KMS-11 (cell line): ENCODE measurements around the gene KIZ.

Experiments used
- H2AFZ ChIP-seq: fragments of 200-600 bp; sonication (generic); 2 replicates; pipeline ENCODE4 v1.6.1; 2016; ENCODE audit warnings: antibody characterized with exemption, mixed run types, low read depth
- H3K27ac ChIP-seq: fragments of 200-600 bp; sonication (generic); 2 replicates; pipeline ENCODE4 v1.6.1; 2016; ENCODE audit warnings: mild to moderate bottlenecking, mixed run types
- H3K27me3 ChIP-seq: fragments of 200-600 bp; sonication (generic); 2 replicates; pipeline ENCODE4 v1.6.1; 2017; ENCODE audit warnings: mild to moderate bottlenecking, low read depth, mixed run types, moderate library complexity; ENCODE audit not compliant: insufficient read depth
- H3K36me3 ChIP-seq: fragments of 200-600 bp; sonication (generic); 2 replicates; pipeline ENCODE4 v1.6.1; 2017; ENCODE audit warnings: mild to moderate bottlenecking, mixed run types; ENCODE audit not compliant: insufficient read depth
- H3K4me1 ChIP-seq: fragments of 200-600 bp; sonication (generic); 2 replicates; pipeline ENCODE4 v1.6.1; 2016; ENCODE audit warnings: mild to moderate bottlenecking, low read depth, mixed run types; ENCODE audit not compliant: poor library complexity, severe bottlenecking
- H3K4me2 ChIP-seq: fragments of 200-600 bp; sonication (generic); 2 replicates; pipeline ENCODE4 v1.7.0; 2016; ENCODE audit warnings: mild to moderate bottlenecking, mixed run types
- H3K4me3 ChIP-seq: fragments of 200-600 bp; sonication (generic); IDR thresholded peaks from 2 replicates; pipeline ENCODE4 v1.6.1; 2017; ENCODE audit warnings: low read depth, low read length, mixed read lengths; ENCODE audit not compliant: insufficient read depth
- H3K79me2 ChIP-seq: fragments of 200-600 bp; sonication (generic); 2 replicates; pipeline ENCODE4 v1.6.1; 2016; ENCODE audit warnings: low read depth, mixed run types; ENCODE audit not compliant: insufficient read depth
- H3K9ac ChIP-seq: fragments of 200-600 bp; sonication (generic); 2 replicates; pipeline ENCODE4 v1.6.1; 2016; ENCODE audit warnings: mild to moderate bottlenecking, mixed run types
- H4K20me1 ChIP-seq: fragments of 200-600 bp; sonication (generic); 2 replicates; pipeline ENCODE4 v1.6.1; 2016; ENCODE audit warnings: mild to moderate bottlenecking, mixed run types; ENCODE audit not compliant: insufficient read depth
- TF ChIP-seq, protein P1 (sequence below): fragments of 200-600 bp; sonication (generic); conservative IDR thresholded peaks from 2 replicates; pipeline ENCODE4 v1.6.1; 2017; ENCODE audit warnings: low read depth, mild to moderate bottlenecking, antibody characterized with exemption, low read length, moderate library complexity, mixed read lengths

The KIZ gene

DNA sequence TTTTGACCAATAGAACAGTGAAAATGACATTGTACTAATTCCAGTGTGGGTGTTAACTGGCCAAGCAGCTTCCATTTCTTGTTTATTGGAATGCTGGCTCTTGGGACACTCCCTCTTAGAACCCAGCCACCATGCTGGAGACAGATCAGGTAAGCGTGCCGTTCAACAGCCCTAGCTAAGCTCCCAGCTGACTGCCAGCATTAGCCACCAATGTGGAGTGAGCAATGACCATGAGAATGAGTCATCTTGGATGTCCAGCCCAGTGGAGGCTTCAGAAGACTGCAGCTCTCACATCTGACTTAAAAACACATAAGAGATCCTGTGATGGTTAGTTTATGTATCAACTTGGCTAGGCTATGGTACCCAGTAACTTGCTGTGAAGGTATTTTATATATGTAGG lies 16.7 kb upstream of the KIZ start:
- H4K20me1 ChIP-seq, result no peaks in the 10 kb centered on the region
- H3K79me2 ChIP-seq, result no peaks in the 10 kb centered on the region
- TF ChIP-seq, protein P1, sequence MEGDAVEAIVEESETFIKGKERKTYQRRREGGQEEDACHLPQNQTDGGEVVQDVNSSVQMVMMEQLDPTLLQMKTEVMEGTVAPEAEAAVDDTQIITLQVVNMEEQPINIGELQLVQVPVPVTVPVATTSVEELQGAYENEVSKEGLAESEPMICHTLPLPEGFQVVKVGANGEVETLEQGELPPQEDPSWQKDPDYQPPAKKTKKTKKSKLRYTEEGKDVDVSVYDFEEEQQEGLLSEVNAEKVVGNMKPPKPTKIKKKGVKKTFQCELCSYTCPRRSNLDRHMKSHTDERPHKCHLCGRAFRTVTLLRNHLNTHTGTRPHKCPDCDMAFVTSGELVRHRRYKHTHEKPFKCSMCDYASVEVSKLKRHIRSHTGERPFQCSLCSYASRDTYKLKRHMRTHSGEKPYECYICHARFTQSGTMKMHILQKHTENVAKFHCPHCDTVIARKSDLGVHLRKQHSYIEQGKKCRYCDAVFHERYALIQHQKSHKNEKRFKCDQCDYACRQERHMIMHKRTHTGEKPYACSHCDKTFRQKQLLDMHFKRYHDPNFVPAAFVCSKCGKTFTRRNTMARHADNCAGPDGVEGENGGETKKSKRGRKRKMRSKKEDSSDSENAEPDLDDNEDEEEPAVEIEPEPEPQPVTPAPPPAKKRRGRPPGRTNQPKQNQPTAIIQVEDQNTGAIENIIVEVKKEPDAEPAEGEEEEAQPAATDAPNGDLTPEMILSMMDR, result no peak
- H3K4me2 ChIP-seq, result no peak overlapping the region
- no peaks in the 10 kb centered on the region for H3K27me3 ChIP-seq
- no peak overlapping the region for H3K9ac ChIP-seq
- H3K36me3 ChIP-seq, result no peaks in the 10 kb centered on the region
- no peak overlapping the region for H2AFZ ChIP-seq
- H3K4me1 ChIP-seq, result no peaks in the 10 kb centered on the region
- no peak overlapping the region for H3K4me3 ChIP-seq
- H3K27ac ChIP-seq, result no peak overlapping the region

DNA sequence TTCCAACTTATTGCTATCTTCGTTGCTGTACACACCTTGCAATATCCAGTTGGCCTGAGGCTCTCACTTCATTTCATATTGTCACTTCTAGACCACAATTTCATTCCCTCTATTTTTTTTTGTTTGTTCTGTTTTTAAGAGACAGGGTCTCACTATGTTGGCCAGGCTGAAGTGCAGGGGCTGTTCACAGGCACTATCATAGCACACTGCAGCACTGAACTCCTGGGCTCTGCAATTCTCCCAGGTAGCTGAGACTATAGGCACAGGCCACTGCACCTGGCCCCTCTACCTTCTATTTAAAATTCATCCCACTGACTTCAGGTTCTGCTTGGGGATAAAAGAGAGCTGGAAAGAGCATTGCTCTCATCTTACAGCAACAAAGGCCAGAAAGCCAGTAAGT lies 15.1 kb upstream of the KIZ start:
- TF ChIP-seq, protein P1, result no peak
- H3K4me2 ChIP-seq, result no peak overlapping the region
- H3K27me3 ChIP-seq, result no peaks in the 10 kb centered on the region

DNA sequence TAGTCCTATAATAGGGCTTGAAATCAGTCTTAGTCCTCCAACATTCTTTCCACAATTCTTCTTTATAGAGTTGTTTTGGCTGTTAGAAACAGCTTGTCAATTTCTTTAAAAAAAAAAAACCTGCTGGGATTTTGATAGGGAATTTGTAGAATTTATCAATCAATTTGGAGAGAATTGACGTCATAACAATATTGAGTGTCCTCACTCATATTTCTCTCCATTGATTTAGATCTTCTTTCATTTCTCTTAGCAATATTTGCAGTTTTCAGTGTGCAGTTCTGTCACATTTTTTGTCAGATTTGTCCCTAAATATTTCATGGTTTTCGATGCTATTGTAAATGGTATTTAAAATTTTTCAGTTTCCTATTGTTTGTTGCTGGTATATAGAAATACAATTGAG lies 14.5 kb upstream of the KIZ start:
- H3K27me3 ChIP-seq, result no peaks in the 10 kb centered on the region
- H3K79me2 ChIP-seq, result no peaks in the 10 kb centered on the region
- H2AFZ ChIP-seq, result no peak overlapping the region
- no peaks in the 10 kb centered on the region for H4K20me1 ChIP-seq
- no peaks in the 10 kb centered on the region for H3K4me1 ChIP-seq
- no peak overlapping the region for H3K9ac ChIP-seq
- TF ChIP-seq, protein P1, result no peak
- no peak overlapping the region for H3K27ac ChIP-seq
- no peaks in the 10 kb centered on the region for H3K36me3 ChIP-seq
- H3K4me3 ChIP-seq, result no peak overlapping the region
- no peak overlapping the region for H3K4me2 ChIP-seq

More for the DNA sequence above, 15.1 kb upstream of the KIZ start:
- Histone ChIP-seq H3K27ac (no peak overlapping the region), H2AFZ (no peak overlapping the region), H3K9ac (no peak overlapping the region), H4K20me1 (no peaks in the 10 kb centered on the region), H3K36me3 (no peaks in the 10 kb centered on the region), H3K79me2 (no peaks in the 10 kb centered on the region), H3K4me3 (no peak overlapping the region), H3K4me1 (no peaks in the 10 kb centered on the region)

DNA sequence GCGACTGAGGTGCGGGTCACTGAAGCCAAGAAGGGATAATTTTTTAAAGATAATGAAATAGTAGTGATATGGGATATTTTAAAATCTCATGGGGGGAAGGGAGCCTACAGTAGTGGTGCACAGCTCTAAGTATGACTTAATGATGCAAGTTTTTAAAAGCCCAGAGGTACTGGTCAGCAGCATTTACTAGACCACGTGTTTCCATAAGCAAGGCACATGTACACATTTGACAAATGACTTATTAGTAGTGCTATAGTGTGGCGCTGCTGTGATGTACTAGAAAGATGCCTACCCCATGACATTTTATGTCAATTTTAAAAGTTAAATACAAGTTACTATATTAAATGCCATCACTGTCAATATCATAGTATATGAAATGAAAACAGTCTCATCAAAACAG lies 12.2 kb upstream of the KIZ start:
- Histone ChIP-seq H3K27me3 (no peaks in the 10 kb centered on the region), H3K9ac (no peak overlapping the region), H3K4me2 (no peak overlapping the region), H3K36me3 (no peaks in the 10 kb centered on the region), H3K27ac (no peak overlapping the region), H3K79me2 (no peaks in the 10 kb centered on the region), H3K4me3 (no peak overlapping the region), H2AFZ (no peak overlapping the region), H3K4me1 (no peaks in the 10 kb centered on the region), H4K20me1 (no peaks in the 10 kb centered on the region)
- TF ChIP-seq, protein P1, result no peak
